GM13977 (cell line): Measurements from ENCODE around the gene CTU2.

ENCODE experiments used
- DNase-seq: peaks from one replicate; pipeline ENCODE4 v3.0.0; 2012; ENCODE audit warnings: low spot score
- in situ Hi-C: fragments of 300-500 bp; cut with MboI; formaldehyde crosslinking; loops from one replicate; pipeline ENCODE4 v1.12.0; 2022; ENCODE audit warnings: low sequenced_read_pairs, low pct_unique_long_range_greater_than_20kb, mixed read lengths, inconsistent platforms; ENCODE audit not compliant: unreplicated experiment
- TF ChIP-seq, protein P1 (sequence below): IDR thresholded peaks from 2 replicates; pipeline ENCODE4 v1.5.1; 2012; ENCODE audit warnings: mild to moderate bottlenecking, control low read depth; ENCODE audit not compliant: insufficient read depth; ENCODE audit errors: extremely low read depth, missing control alignments

The CTU2 gene

GRCh38 chr16:88705801-88706228 lies 488 bp upstream of the CTU2 start:
- in situ Hi-C loops, result no loop called here
- DNase-seq, result peak; percentile 60
- TF ChIP-seq, protein P1, sequence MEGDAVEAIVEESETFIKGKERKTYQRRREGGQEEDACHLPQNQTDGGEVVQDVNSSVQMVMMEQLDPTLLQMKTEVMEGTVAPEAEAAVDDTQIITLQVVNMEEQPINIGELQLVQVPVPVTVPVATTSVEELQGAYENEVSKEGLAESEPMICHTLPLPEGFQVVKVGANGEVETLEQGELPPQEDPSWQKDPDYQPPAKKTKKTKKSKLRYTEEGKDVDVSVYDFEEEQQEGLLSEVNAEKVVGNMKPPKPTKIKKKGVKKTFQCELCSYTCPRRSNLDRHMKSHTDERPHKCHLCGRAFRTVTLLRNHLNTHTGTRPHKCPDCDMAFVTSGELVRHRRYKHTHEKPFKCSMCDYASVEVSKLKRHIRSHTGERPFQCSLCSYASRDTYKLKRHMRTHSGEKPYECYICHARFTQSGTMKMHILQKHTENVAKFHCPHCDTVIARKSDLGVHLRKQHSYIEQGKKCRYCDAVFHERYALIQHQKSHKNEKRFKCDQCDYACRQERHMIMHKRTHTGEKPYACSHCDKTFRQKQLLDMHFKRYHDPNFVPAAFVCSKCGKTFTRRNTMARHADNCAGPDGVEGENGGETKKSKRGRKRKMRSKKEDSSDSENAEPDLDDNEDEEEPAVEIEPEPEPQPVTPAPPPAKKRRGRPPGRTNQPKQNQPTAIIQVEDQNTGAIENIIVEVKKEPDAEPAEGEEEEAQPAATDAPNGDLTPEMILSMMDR, result no peak

GRCh38 chr16:88706965-88707826 lies 893 bp downstream of the CTU2 start:
- TF ChIP-seq, protein P1, result no peak
- in situ Hi-C loops, result no loop called here

GRCh38 chr16:88710556-88710955 lies 4.3 kb downstream of the CTU2 start:
- in situ Hi-C loops, result no loop called here
- TF ChIP-seq, protein P1, result no peak
- no peak for DNase-seq

More at GRCh38 chr16:88706965-88707826, 893 bp downstream of the CTU2 start:
- no peak for DNase-seq

DNA sequence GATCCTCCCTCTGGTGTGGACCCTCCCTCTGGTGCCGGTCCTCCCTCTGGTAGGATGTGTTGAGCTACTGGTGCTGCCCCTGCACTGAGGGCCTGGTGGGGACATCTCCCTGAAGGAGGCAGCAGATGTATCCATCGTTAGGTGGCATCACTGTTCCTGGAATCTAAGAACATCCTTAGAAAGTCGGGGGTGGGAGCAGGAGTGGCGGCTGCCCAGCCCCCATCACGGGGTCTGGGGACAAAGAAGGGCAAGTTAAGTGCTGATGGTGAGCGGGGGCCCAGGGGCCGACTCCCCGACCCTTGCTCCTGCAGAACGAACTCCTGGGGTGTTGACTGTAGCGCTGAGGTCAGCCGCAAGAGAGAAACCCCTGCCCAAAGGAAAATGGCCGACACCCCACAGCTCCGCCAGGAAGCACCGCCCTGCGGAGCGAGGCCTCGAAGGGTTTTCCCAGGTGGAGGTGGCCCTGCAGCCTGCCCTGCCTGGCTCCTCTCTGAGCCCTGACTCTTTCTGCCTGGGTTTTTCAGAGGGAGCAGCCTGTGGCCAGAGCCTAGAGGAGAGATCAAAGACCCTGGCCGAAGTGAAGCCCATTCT lies 5.5 kb downstream of the CTU2 start:
- no peak for DNase-seq
- in situ Hi-C loops, result no loop called here
- TF ChIP-seq, protein P1, result no peak

DNA sequence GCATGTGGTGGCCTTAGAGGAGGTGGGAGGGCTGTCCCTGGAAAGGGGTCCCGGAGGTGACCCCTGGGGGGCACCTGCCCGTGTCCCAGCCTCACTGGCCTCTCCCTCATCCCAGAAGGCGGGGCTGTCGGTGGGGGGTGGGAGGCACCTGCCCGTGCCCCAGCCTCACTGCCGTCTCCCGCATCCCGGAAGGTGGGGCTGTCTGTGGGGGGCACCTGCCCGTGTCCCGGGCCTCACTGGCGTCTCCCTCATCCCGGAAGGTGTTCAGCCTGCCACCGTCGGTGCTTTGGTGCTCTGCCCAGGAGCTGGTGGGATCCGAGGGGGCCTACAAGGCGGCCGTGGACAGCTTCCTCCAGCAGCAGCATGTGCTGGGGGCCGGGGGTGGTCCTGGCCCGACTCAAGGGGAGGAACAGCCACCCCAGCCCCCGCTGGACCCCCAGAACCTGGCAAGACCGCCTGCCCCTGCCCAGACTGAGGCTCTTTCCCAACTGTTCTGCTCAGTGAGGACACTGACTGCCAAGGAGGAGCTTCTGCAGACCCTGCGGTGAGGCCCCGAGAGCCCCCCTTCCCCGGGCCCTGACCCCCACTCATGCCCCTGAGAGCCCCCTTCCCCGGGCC lies 6.2 kb downstream of the CTU2 start:
- TF ChIP-seq, protein P1, result no peak
- in situ Hi-C loops, result no loop called here
- DNase-seq, result no peak

DNA sequence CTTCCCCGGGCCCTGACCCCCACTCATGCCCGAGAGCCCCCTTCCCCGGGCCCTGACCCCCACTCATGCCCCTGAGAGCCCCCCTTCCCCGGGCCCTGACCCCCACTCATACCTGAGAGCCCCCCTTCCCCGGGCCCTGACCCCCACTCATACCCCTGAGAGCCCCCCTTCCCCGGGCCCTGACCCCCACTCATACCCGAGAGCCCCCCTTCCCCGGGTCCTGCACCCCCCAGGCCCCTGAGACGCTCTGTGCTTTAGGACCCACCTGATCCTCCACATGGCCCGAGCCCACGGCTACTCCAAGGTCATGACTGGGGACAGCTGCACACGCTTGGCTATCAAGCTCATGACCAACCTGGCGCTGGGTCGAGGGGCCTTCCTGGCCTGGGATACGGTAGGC lies 6.8 kb downstream of the CTU2 start:
- no peak for DNase-seq
- in situ Hi-C loops, result no loop called here
- TF ChIP-seq, protein P1, result no peak
